Measurements from ENCODE around the gene ARHGAP1.

GRCh38 chr11:46724088-46724487 lies 23.7 kb upstream of the ARHGAP1 start:
- no peak for TF ChIP-seq USF2 (IDR thresholded peaks at IDR 0.05)
- no peak for TF ChIP-seq REST (IDR thresholded peaks at IDR 0.05)
- no peak for TF ChIP-seq MAX (IDR thresholded peaks at IDR 0.05)
- no peak for TF ChIP-seq PHF8 (IDR thresholded peaks at IDR 0.05; ENCODE audit: borderline replicate concordance, low read depth)
- TF ChIP-seq CTCF (IDR thresholded peaks at IDR 0.05): no peak
- TF ChIP-seq GATA3 (IDR thresholded peaks at IDR 0.05; ENCODE audit: borderline replicate concordance): no peak
- TF ChIP-seq NFE2L2 (conservative IDR thresholded peaks at IDR 0.05; ENCODE audit: low read length): no peak
- TF ChIP-seq CBX2 (IDR thresholded peaks at IDR 0.05; ENCODE audit: borderline replicate concordance, low read depth): no peak
